GM19239 (cell line): ENCODE measurements around the gene VWA8.
"Not testable (repeated sequence)": the region's sequence is repeated elsewhere in the genome, so short reads cannot be mapped to it uniquely, and the experiment has no call there.

Experiments used
- DNase-seq: peaks from one replicate; pipeline ENCODE4 v3.0.0; 2011; ENCODE audit warnings: low spot score; ENCODE audit not compliant: insufficient read length
- FAIRE-seq: peaks from 2 replicates; lab custom pipeline; 2011; peaks lifted over from hg19 to GRCh38; lab: Jason Lieb, UNC

The VWA8 gene

GRCh38 chr13:41816057-41816456, 144.9 kb downstream of the VWA8 start:
- FAIRE-seq (no peak), DNase-seq (no peak)

- peak; percentile 64 for FAIRE-seq
Measured at GRCh38 chr13:41813426-41813825, 147.5 kb downstream of the VWA8 start.

GRCh38 chr13:41812851-41813250, 148.1 kb downstream of the VWA8 start:
- peak; percentile 96 for FAIRE-seq

More at GRCh38 chr13:41813426-41813825, 147.5 kb downstream of the VWA8 start:
- DNase-seq, result no peak

GRCh38 chr13:41812237-41812636, 148.7 kb downstream of the VWA8 start:
- DNase-seq, result no peak
- peak; percentile 28 for FAIRE-seq

More at GRCh38 chr13:41812851-41813250, 148.1 kb downstream of the VWA8 start:
- DNase-seq, result peak; percentile 17

GRCh38 chr13:41811588-41812021, 149.3 kb downstream of the VWA8 start:
- DNase-seq (peak; percentile 10), FAIRE-seq (peak; percentile 78)

- FAIRE-seq, result no peak
- no peak for DNase-seq
Measured at GRCh38 chr13:41809962-41810361, 150.9 kb downstream of the VWA8 start.

GRCh38 chr13:41803445-41803735, 157.5 kb downstream of the VWA8 start:
- not testable (repeated sequence) for FAIRE-seq, DNase-seq

- no peak for DNase-seq
- FAIRE-seq, result no peak
Measured at GRCh38 chr13:41802684-41803444, 158.0 kb downstream of the VWA8 start.

GRCh38 chr13:41802043-41802683, 158.7 kb downstream of the VWA8 start:
- FAIRE-seq, result no peak

GRCh38 chr13:41791056-41791455, 169.9 kb downstream of the VWA8 start:
- DNase-seq (no peak), FAIRE-seq (no peak)

More at GRCh38 chr13:41802043-41802683, 158.7 kb downstream of the VWA8 start:
- no peak for DNase-seq

GRCh38 chr13:41788552-41788951, 172.4 kb downstream of the VWA8 start:
- no peak for DNase-seq

GRCh38 chr13:41785402-41786172, 175.3 kb downstream of the VWA8 start:
- no peak for FAIRE-seq
- DNase-seq, result no peak

More at GRCh38 chr13:41788552-41788951, 172.4 kb downstream of the VWA8 start:
- no peak for FAIRE-seq

GRCh38 chr13:41782086-41782485, 178.8 kb downstream of the VWA8 start:
- DNase-seq (no peak), FAIRE-seq (peak; percentile 23)

GRCh38 chr13:41780715-41781706, 179.9 kb downstream of the VWA8 start:
- peak; percentile 23 for FAIRE-seq
- DNase-seq, result no peak

GRCh38 chr13:41775251-41775650, 185.7 kb downstream of the VWA8 start:
- FAIRE-seq, result no peak
- no peak for DNase-seq

- DNase-seq, result no peak
- no peak for FAIRE-seq
Measured at GRCh38 chr13:41774605-41775218, 186.2 kb downstream of the VWA8 start.

- no peak for FAIRE-seq
Measured at GRCh38 chr13:41767801-41768200, 193.1 kb downstream of the VWA8 start.

GRCh38 chr13:41766439-41766838, 194.5 kb downstream of the VWA8 start:
- DNase-seq (no peak), FAIRE-seq (no peak)

More at GRCh38 chr13:41767801-41768200, 193.1 kb downstream of the VWA8 start:
- DNase-seq, result no peak

GRCh38 chr13:41765813-41766212, 195.1 kb downstream of the VWA8 start:
- no peak for DNase-seq
- no peak for FAIRE-seq
